ENCODE measurements around the gene NSRP1.
"Not testable (repeated sequence)": the region's sequence is repeated elsewhere in the genome, so short reads cannot be mapped to it uniquely, and the experiment has no call there.

The NSRP1 gene

GRCh38 chr17:30124273-30124796 lies 7.7 kb downstream of the NSRP1 start:
- DNase-seq (ENCODE audit: low read depth, low spot score), result no peak

GRCh38 chr17:30130121-30130520 lies 13.5 kb downstream of the NSRP1 start:
- DNase-seq (ENCODE audit: low read depth, low spot score), result no peak

GRCh38 chr17:30132615-30133014 lies 16.0 kb downstream of the NSRP1 start:
- no peak for DNase-seq (ENCODE audit: low read depth, low spot score)

GRCh38 chr17:30133197-30133596 lies 16.6 kb downstream of the NSRP1 start:
- DNase-seq (ENCODE audit: low read depth, low spot score), result no peak

- no peak for DNase-seq (ENCODE audit: low read depth, low spot score)
Observed at GRCh38 chr17:30134551-30134950, 17.9 kb downstream of the NSRP1 start.

- DNase-seq (ENCODE audit: low read depth, low spot score), result no peak
Observed at GRCh38 chr17:30137158-30137557, 20.5 kb downstream of the NSRP1 start.

GRCh38 chr17:30147860-30148259 lies 31.2 kb downstream of the NSRP1 start:
- not testable (repeated sequence) for DNase-seq (ENCODE audit: low read depth, low spot score)

GRCh38 chr17:30148376-30148775 lies 31.8 kb downstream of the NSRP1 start:
- no peak for DNase-seq (ENCODE audit: low read depth, low spot score)

GRCh38 chr17:30151471-30151870 lies 34.9 kb downstream of the NSRP1 start:
- no peak for DNase-seq (ENCODE audit: low read depth, low spot score)

GRCh38 chr17:30153463-30153862 lies 36.8 kb downstream of the NSRP1 start:
- DNase-seq (ENCODE audit: low read depth, low spot score), result no peak

- DNase-seq (ENCODE audit: low read depth, low spot score), result no peak
Observed at GRCh38 chr17:30155389-30155788, 38.8 kb downstream of the NSRP1 start.

- no peak for DNase-seq (ENCODE audit: low read depth, low spot score)
Observed at GRCh38 chr17:30158896-30159625, 42.4 kb downstream of the NSRP1 start.

GRCh38 chr17:30160419-30161172 lies 44.0 kb downstream of the NSRP1 start:
- DNase-seq (ENCODE audit: low read depth, low spot score), result no peak

- DNase-seq (ENCODE audit: low read depth, low spot score), result no peak
Observed at GRCh38 chr17:30161601-30162000, 45.0 kb downstream of the NSRP1 start.

GRCh38 chr17:30164531-30164930 lies 47.9 kb downstream of the NSRP1 start:
- no peak for DNase-seq (ENCODE audit: low read depth, low spot score)

- DNase-seq (ENCODE audit: low read depth, low spot score), result no peak
Observed at GRCh38 chr17:30165147-30165546, 48.5 kb downstream of the NSRP1 start.

GRCh38 chr17:30165960-30166359 lies 49.3 kb downstream of the NSRP1 start:
- DNase-seq (ENCODE audit: low read depth, low spot score), result no peak

- no peak for DNase-seq (ENCODE audit: low read depth, low spot score)
Observed at GRCh38 chr17:30170415-30170987, 53.9 kb downstream of the NSRP1 start.

- DNase-seq (ENCODE audit: low read depth, low spot score), result no peak
Observed at GRCh38 chr17:30172560-30172959, 55.9 kb downstream of the NSRP1 start.

GRCh38 chr17:30173649-30174048 lies 57.0 kb downstream of the NSRP1 start:
- no peak for DNase-seq (ENCODE audit: low read depth, low spot score)

GRCh38 chr17:30174556-30174955 lies 57.9 kb downstream of the NSRP1 start:
- no peak for DNase-seq (ENCODE audit: low read depth, low spot score)

GRCh38 chr17:30176855-30177254 lies 60.2 kb downstream of the NSRP1 start:
- DNase-seq (ENCODE audit: low read depth, low spot score), result no peak

- DNase-seq (ENCODE audit: low read depth, low spot score), result no peak
Observed at GRCh38 chr17:30186761-30187160, 70.1 kb downstream of the NSRP1 start.

Data from activated naive CD8-positive, alpha-beta T cell treated with anti-CD3 and anti-CD28 coated beads, Interleukin-2, amount 50 U/mL, for 16 hours (primary cell).